Measurements from ENCODE around the gene TSNAX.

TSNAX gene

DNA sequence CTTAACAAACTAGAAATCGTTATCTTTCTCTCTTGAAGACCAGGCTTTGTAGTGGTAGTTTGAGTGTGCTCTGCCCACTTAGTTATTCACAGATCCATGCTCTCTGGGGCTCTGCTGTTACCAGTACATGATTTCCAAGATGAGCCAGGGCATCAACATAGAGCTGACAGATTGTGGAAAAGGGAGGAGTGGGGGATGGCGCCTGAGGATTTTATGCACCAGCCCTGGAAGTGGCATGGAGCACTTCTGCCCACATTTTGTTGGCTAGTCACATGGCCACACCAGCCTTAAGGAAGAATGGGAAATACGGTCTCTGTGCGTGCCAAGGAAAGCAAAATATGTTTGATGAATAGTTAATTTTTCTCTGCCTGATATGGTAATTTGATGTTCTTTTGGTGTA, 18.2 kb downstream of the TSNAX start:
- H2AFZ ChIP-seq (ENCODE audit: low read length), result no peak overlapping the region
- no peak overlapping the region for H3K9ac ChIP-seq (ENCODE audit: low read length)
- no peaks in the 10 kb centered on the region for H3F3A ChIP-seq (ENCODE audit: insufficient read depth, low read length)
- H3K27ac ChIP-seq (ENCODE audit: low read length), result no peak overlapping the region
- H3K36me3 ChIP-seq (replicated peaks; ENCODE audit: insufficient read depth, low read length), result no peaks in the 10 kb centered on the region; the same call in 1 of the 2 replicates
- H3K9me3 ChIP-seq (replicated peaks; ENCODE audit: insufficient read depth, low read length), result no peaks in the 10 kb centered on the region
- no peaks in the 10 kb centered on the region for H3K9me2 ChIP-seq (replicated peaks; ENCODE audit: insufficient read depth, low read length)
- no peaks in the 10 kb centered on the region for H3K27me3 ChIP-seq (replicated peaks; ENCODE audit: insufficient read depth, low read length)
- no peaks in the 10 kb centered on the region for H4K20me1 ChIP-seq (ENCODE audit: insufficient read depth, low read length)
- H3K4me1 ChIP-seq (ENCODE audit: low read length), result no peaks in the 10 kb centered on the region
- H3K4me2 ChIP-seq (ENCODE audit: low read depth, low read length), result no peak overlapping the region
- no peak for DNase-seq
- no peak overlapping the region for H3K4me3 ChIP-seq (ENCODE audit: low read length)
- no peak for TF ChIP-seq EZH2 (optimal IDR thresholded peaks at IDR 0.05; ENCODE audit: low read depth, low read length)
- TF ChIP-seq, protein P1, sequence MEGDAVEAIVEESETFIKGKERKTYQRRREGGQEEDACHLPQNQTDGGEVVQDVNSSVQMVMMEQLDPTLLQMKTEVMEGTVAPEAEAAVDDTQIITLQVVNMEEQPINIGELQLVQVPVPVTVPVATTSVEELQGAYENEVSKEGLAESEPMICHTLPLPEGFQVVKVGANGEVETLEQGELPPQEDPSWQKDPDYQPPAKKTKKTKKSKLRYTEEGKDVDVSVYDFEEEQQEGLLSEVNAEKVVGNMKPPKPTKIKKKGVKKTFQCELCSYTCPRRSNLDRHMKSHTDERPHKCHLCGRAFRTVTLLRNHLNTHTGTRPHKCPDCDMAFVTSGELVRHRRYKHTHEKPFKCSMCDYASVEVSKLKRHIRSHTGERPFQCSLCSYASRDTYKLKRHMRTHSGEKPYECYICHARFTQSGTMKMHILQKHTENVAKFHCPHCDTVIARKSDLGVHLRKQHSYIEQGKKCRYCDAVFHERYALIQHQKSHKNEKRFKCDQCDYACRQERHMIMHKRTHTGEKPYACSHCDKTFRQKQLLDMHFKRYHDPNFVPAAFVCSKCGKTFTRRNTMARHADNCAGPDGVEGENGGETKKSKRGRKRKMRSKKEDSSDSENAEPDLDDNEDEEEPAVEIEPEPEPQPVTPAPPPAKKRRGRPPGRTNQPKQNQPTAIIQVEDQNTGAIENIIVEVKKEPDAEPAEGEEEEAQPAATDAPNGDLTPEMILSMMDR (IDR thresholded peaks at IDR 0.05; ENCODE audit: low read length), result no peak
- no peak for TF ChIP-seq EZH2phosphoT487 (IDR thresholded peaks at IDR 0.05; ENCODE audit: low read length)
- H3K79me2 ChIP-seq (ENCODE audit: low read length), result peaks cover 3% of the 10 kb centered on the region; the same call in 1 of the 2 replicates

DNA sequence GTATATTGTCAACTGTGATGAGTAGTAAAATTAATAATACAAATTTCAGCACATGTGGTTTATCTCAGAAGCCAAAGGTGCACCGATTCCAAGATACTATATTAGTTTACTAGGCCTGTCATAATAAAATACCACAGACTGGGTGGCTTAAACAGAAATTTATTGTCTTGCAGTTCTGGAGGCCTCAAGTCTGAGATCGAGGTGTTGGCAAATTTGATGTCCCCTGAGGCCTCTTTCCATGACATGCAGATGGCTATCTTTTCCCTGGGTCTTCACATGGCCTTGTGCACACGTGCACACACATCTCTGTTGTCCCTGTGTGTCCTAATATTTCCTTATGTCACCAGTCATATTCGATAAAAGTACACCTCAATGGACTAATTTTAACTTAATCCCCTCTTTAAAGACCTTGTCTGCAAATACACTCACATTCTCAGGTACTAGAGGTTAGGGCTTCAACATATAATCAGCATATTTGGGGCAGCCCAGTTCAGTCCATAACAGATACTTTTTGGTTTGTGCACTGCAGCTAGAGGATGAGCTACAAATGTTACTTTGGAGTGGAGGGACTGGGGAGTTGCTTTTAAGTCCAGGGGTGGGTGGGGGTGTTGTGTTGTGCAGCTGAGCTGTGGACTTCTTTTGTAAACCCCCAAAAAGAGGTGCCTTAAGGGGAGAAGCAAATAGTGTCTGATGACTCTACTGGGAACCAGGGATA, 21.4 kb downstream of the TSNAX start:
- TF ChIP-seq, protein P1 (IDR thresholded peaks at IDR 0.05; ENCODE audit: low read length), result no peak
- no peak for TF ChIP-seq EZH2 (optimal IDR thresholded peaks at IDR 0.05; ENCODE audit: low read depth, low read length)
- TF ChIP-seq EZH2phosphoT487 (IDR thresholded peaks at IDR 0.05; ENCODE audit: low read length), result no peak
- no peak for DNase-seq
- no peaks in the 10 kb centered on the region for H3K27me3 ChIP-seq (replicated peaks; ENCODE audit: insufficient read depth, low read length)

DNA sequence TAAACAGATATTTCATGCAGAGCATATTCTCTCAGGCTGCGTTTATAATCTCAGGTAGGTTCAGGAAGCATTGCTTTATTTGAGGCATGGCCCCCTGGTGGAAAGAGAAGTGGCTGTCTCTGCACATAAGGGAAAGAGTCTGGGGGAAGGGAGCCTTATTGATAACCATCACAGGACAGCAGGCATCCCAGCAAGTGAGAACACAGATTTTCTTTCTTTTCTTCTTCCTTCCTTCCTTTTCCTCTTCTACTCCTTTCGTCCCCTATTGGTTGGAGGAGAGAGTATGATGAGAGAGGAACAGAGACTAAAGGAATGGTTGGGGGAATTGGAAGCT, 21.9 kb downstream of the TSNAX start:
- H3K36me3 ChIP-seq (replicated peaks; ENCODE audit: insufficient read depth, low read length), result no peaks in the 10 kb centered on the region
- H4K20me1 ChIP-seq (ENCODE audit: insufficient read depth, low read length), result no peaks in the 10 kb centered on the region
- no peak overlapping the region for H3K4me2 ChIP-seq (ENCODE audit: low read depth, low read length)
- H3K9me2 ChIP-seq (replicated peaks; ENCODE audit: insufficient read depth, low read length), result no peaks in the 10 kb centered on the region
- H3F3A ChIP-seq (ENCODE audit: insufficient read depth, low read length), result no peaks in the 10 kb centered on the region
- no peak overlapping the region for H2AFZ ChIP-seq (ENCODE audit: low read length)
- H3K27me3 ChIP-seq (replicated peaks; ENCODE audit: insufficient read depth, low read length), result no peaks in the 10 kb centered on the region
- peak; percentile 50 for DNase-seq
- H3K9ac ChIP-seq (ENCODE audit: low read length), result no peak overlapping the region
- H3K4me3 ChIP-seq (ENCODE audit: low read length), result no peak overlapping the region
- H3K79me2 ChIP-seq (ENCODE audit: low read length), result no peaks in the 10 kb centered on the region; the same call in 1 of the 2 replicates
- no peaks in the 10 kb centered on the region for H3K9me3 ChIP-seq (replicated peaks; ENCODE audit: insufficient read depth, low read length)
- no peak overlapping the region for H3K27ac ChIP-seq (ENCODE audit: low read length)
- TF ChIP-seq EZH2phosphoT487 (IDR thresholded peaks at IDR 0.05; ENCODE audit: low read length), result no peak
- TF ChIP-seq, protein P1 (IDR thresholded peaks at IDR 0.05; ENCODE audit: low read length), result peak; percentile 59
- H3K4me1 ChIP-seq (ENCODE audit: low read length), result no peaks in the 10 kb centered on the region

More for the DNA sequence above, 21.4 kb downstream of the TSNAX start:
- no peaks in the 10 kb centered on the region for H3K36me3 ChIP-seq (replicated peaks; ENCODE audit: insufficient read depth, low read length)
- no peak overlapping the region for H3K4me2 ChIP-seq (ENCODE audit: low read depth, low read length)
- no peaks in the 10 kb centered on the region for H4K20me1 ChIP-seq (ENCODE audit: insufficient read depth, low read length)
- H3K4me3 ChIP-seq (ENCODE audit: low read length), result no peak overlapping the region
- H2AFZ ChIP-seq (ENCODE audit: low read length), result no peak overlapping the region
- H3K79me2 ChIP-seq (ENCODE audit: low read length), result no peaks in the 10 kb centered on the region
- no peak overlapping the region for H3K27ac ChIP-seq (ENCODE audit: low read length)
- H3K9me2 ChIP-seq (replicated peaks; ENCODE audit: insufficient read depth, low read length), result no peaks in the 10 kb centered on the region
- no peaks in the 10 kb centered on the region for H3F3A ChIP-seq (ENCODE audit: insufficient read depth, low read length)
- H3K9ac ChIP-seq (ENCODE audit: low read length), result no peak overlapping the region
- H3K9me3 ChIP-seq (replicated peaks; ENCODE audit: insufficient read depth, low read length), result no peaks in the 10 kb centered on the region
- no peaks in the 10 kb centered on the region for H3K4me1 ChIP-seq (ENCODE audit: low read length)

Data from MM.1S (cell line).